ENCODE measurements around the gene SELENON. TPM values are rescaled to one million over a fixed set of nuclear protein-coding genes. Genes with fewer than 3 reads are reported as not detected.

Gene SELENON
- total and polyA plus RNA-seq, 8 donors = 1.7 to 81.1 (median 20.0) TPM

- intact Hi-C loops (cut with DNase I; ENCODE audit: low total_unique reads) = no loop called here
- TF ChIP-seq CTCF (IDR thresholded peaks at IDR 0.05) = peak in 5 of 7 experiments; percentile 62 to 94 (median 78)
- peak in 2 of 3 donors; percentile 2 to 38 for TF ChIP-seq POLR2AphosphoS5 (IDR thresholded peaks at IDR 0.05)
- TF ChIP-seq POLR2A (IDR thresholded peaks at IDR 0.05) = no peak
- TF ChIP-seq EP300 (IDR thresholded peaks at IDR 0.05) = no peak
- Histone ChIP-seq H3K9me3 (no peaks in the 10 kb centered on the region), H3K36me3 (no peaks in the 10 kb centered on the region), H3K4me1 (peaks cover 35 to 57% (median 48%) of the 10 kb centered on the region in 4 donors), H3K27me3 (no peaks in the 10 kb centered on the region), H3K4me3 (no peak overlapping the region), H3K27ac (peak overlapping the region; percentile 34 to 70 (median 64))
- DNase-seq = peak; percentile 90 to 91
- 7 to 11% (median 9%) methylated on average over 13 to 19 of the region's 19 CpGs for WGBS, 5 donors
Observed at GRCh38 chr1:25796811-25797458, 3.1 kb upstream of the SELENON start.

- 68 to 84% (median 69%) methylated on average over 5 to 8 of the region's 8 CpGs for WGBS, 5 donors
- no peaks in the 10 kb centered on the region for H3K36me3 ChIP-seq
- H3K27me3 ChIP-seq = no peaks in the 10 kb centered on the region
- H3K4me1 ChIP-seq = peaks cover 45 to 67% (median 54%) of the 10 kb centered on the region in 4 donors
- TF ChIP-seq CTCF (IDR thresholded peaks at IDR 0.05) (peak in 4 of 7 experiments; percentile 21 to 47 (median 28)), POLR2AphosphoS5 (IDR thresholded peaks at IDR 0.05) (no peak)
- H3K9me3 ChIP-seq = no peaks in the 10 kb centered on the region
- intact Hi-C loops (cut with DNase I; ENCODE audit: low total_unique reads) = no loop called here
- no peak overlapping the region for H3K4me3 ChIP-seq
- peak in 1 of 2 donors; percentile 63 for DNase-seq
- H3K27ac ChIP-seq = peak overlapping the region in 1 of 5 donors; percentile 87
Observed at GRCh38 chr1:25797939-25798338, 2.1 kb upstream of the SELENON start.

- intact Hi-C loops (cut with DNase I; ENCODE audit: low total_unique reads) = no loop called here
- H3K4me1 ChIP-seq = peaks cover 45 to 76% (median 58%) of the 10 kb centered on the region in 4 donors
- no peaks in the 10 kb centered on the region for H3K36me3 ChIP-seq
- no peaks in the 10 kb centered on the region for H3K9me3 ChIP-seq
- peak overlapping the region; percentile 5 to 92 (median 86) for H3K27ac ChIP-seq
- TF ChIP-seq POLR2AphosphoS5 (IDR thresholded peaks at IDR 0.05) (no peak), EP300 (IDR thresholded peaks at IDR 0.05) (no peak), POLR2A (IDR thresholded peaks at IDR 0.05) (no peak), CTCF (IDR thresholded peaks at IDR 0.05) (no peak)
- 76 to 85% (median 79%) methylated on average over 7 to 8 of the region's 8 CpGs for WGBS, 5 donors
- no peak for DNase-seq
- no peak overlapping the region for H3K4me3 ChIP-seq
- no peaks in the 10 kb centered on the region for H3K27me3 ChIP-seq
Observed at GRCh38 chr1:25798666-25799351, 1.2 kb upstream of the SELENON start.

DNA sequence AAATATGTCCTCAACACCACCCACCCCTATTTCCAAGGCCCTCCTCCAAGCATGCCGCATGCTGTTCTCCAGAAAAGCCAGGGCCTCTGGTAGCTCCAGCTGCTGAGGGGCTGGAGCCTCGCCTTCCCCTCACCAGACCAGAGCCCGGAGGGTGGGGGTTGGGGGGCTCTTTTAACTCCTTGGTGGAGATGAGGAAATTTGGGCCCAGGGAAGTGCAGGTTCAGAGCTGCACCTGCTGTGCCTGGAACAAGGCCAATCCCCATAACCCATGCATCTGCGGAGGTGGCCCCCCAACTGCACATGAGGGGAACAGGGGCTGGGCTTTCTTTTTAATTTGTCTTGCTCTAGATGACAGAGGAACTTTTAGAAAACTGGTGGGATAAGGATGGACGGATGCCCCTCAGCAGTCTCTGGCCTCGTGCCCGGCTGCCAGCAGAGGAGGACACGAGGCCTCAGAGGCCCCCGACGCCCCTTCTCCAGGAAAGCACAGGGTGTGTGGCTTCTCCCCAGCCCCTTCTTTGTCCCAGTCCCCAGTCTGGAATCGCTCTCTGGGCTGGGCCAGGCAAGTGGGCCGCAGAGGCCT is 550 bp upstream of the SELENON start:
- 22 to 31% (median 29%) methylated on average over 12 of the region's 12 CpGs for WGBS, 5 donors
- H3K4me3 ChIP-seq = peak overlapping the region; percentile 46 to 66 (median 48)
- TF ChIP-seq CTCF (IDR thresholded peaks at IDR 0.05) (no peak), POLR2AphosphoS5 (IDR thresholded peaks at IDR 0.05) (no peak), POLR2A (IDR thresholded peaks at IDR 0.05) (no peak), EP300 (IDR thresholded peaks at IDR 0.05) (no peak)
- intact Hi-C loops (cut with DNase I; ENCODE audit: low total_unique reads) = no loop called here
- H3K27me3 ChIP-seq = no peaks in the 10 kb centered on the region
- H3K9me3 ChIP-seq = no peaks in the 10 kb centered on the region
- no peak for DNase-seq
- no peaks in the 10 kb centered on the region for H3K36me3 ChIP-seq
- peaks cover 45 to 82% (median 60%) of the 10 kb centered on the region in 4 donors for H3K4me1 ChIP-seq
- H3K27ac ChIP-seq = peak overlapping the region; percentile 74 to 92 (median 86)
